Measurements from ENCODE around the gene BRAF.

Gene BRAF

GRCh38 chr7:140908361-140908760 is 16.4 kb downstream of the BRAF start:
- TF ChIP-seq OSR1 (CRISPR knock-in tag; IDR thresholded peaks at IDR 0.05) (no peak), ZFP30 (CRISPR knock-in tag; IDR thresholded peaks at IDR 0.05) (no peak), ARNTL (CRISPR knock-in tag; IDR thresholded peaks at IDR 0.05; ENCODE audit: borderline replicate concordance, low read depth) (no peak), CSRNP3 (CRISPR knock-in tag; IDR thresholded peaks at IDR 0.05) (no peak), ISL1 (CRISPR knock-in tag; IDR thresholded peaks at IDR 0.05) (no peak), TSHZ2 (CRISPR knock-in tag; IDR thresholded peaks at IDR 0.05) (no peak), ZNF70 (CRISPR knock-in tag; IDR thresholded peaks at IDR 0.05) (no peak), ZNF565 (CRISPR knock-in tag; conservative IDR thresholded peaks at IDR 0.05; ENCODE audit: low read depth) (no peak), SNAI2 (CRISPR knock-in tag; IDR thresholded peaks at IDR 0.05) (no peak), ZC3H10 (CRISPR knock-in tag; IDR thresholded peaks at IDR 0.05) (no peak)
- ATAC-seq = no peak

GRCh38 chr7:140903741-140904480 is 20.8 kb downstream of the BRAF start:
- no peak for TF ChIP-seq CREB5 (CRISPR knock-in tag; IDR thresholded peaks at IDR 0.05; ENCODE audit: low read depth)
- no peak for TF ChIP-seq ZNF565 (CRISPR knock-in tag; conservative IDR thresholded peaks at IDR 0.05; ENCODE audit: low read depth)
- TF ChIP-seq ZNF70 (CRISPR knock-in tag; IDR thresholded peaks at IDR 0.05) = no peak
- TF ChIP-seq ZFP3 (CRISPR knock-in tag; IDR thresholded peaks at IDR 0.05) = no peak
- no peak for TF ChIP-seq OSR1 (CRISPR knock-in tag; IDR thresholded peaks at IDR 0.05)
- TF ChIP-seq ARNTL (CRISPR knock-in tag; IDR thresholded peaks at IDR 0.05; ENCODE audit: borderline replicate concordance, low read depth) = no peak
- no peak for TF ChIP-seq PATZ1 (CRISPR knock-in tag; IDR thresholded peaks at IDR 0.05; ENCODE audit: borderline replicate concordance)
- no peak for TF ChIP-seq ZC3H10 (CRISPR knock-in tag; IDR thresholded peaks at IDR 0.05)
- TF ChIP-seq POU6F1 (CRISPR knock-in tag; IDR thresholded peaks at IDR 0.05; ENCODE audit: borderline replicate concordance, low read depth) = no peak
- no peak for TF ChIP-seq ISL1 (CRISPR knock-in tag; IDR thresholded peaks at IDR 0.05)
- no peak for TF ChIP-seq ESRRG (CRISPR knock-in tag; IDR thresholded peaks at IDR 0.05)
- TF ChIP-seq GLIS3 (CRISPR knock-in tag; IDR thresholded peaks at IDR 0.05) = no peak
- no peak for TF ChIP-seq TOX (CRISPR knock-in tag; IDR thresholded peaks at IDR 0.05; ENCODE audit: borderline replicate concordance)
- TF ChIP-seq SNAI2 (CRISPR knock-in tag; IDR thresholded peaks at IDR 0.05) = no peak
- no peak for TF ChIP-seq TSHZ2 (CRISPR knock-in tag; IDR thresholded peaks at IDR 0.05)
- ATAC-seq = no peak
